Measurements from ENCODE around the gene PSMA5. TPM values are rescaled to one million over a fixed set of nuclear protein-coding genes. Genes with fewer than 3 reads are reported as not detected.

PSMA5 gene
- total and polyA plus RNA-seq, 2 of the 4 experiments (the other 2 are of a cell fraction), result 75.5 to 107 TPM

DNA sequence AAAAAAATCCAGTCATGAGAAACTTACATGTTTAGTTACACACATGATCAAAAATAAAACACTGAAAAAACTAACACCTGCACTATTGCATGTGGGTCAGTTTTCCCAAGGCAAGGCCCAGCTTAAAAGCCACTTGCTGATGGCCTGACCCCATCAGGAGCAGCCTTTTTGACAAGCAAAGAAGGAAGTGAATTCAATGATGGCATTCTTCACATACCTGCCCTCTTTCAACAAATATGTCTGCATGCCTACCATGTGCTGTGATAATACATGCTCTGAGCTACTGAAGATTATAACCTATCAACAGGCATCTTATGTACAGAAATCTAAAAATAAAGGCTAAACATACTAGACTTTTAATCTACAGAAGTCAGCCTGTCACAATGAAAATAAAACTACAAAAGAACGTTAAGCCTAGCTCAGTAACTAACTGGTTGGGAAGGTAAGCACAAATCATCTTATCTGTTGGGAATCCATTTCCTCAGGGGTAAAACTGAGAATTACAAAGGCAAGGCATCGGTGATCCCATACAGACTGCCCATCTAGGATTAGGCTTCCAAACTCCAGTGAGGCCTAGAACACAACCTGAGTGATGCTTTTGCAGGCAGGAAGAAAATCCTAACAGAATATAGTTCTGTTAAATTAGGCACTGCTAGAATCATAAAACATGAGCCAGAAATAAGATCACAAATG lies 43.0 kb downstream of the PSMA5 start:
- H3K4me3 ChIP-seq (ENCODE audit: insufficient read depth, low read depth, low read length), result no peak overlapping the region
- H3K9ac ChIP-seq (ENCODE audit: low read depth, low read length), result peak overlapping the region; percentile 25; the same call in 1 of the 2 replicates
- peaks cover 9% of the 10 kb centered on the region for H3K9me1 ChIP-seq (ENCODE audit: insufficient read depth, low read length)
- in situ Hi-C loops (cut with MboI; ENCODE audit: low sequenced_read_pairs) (no loop called here), dilution Hi-C loops (cut with HindIII; ENCODE audit: low sequenced_read_pairs, unreplicated experiment) (no loop called here), intact Hi-C loops (cut with micrococcal nuclease) (no loop called here)
- WGBS, 2 experiments (ENCODE audit: extremely low coverage in 2 of 2, insufficient read length in 1 of 2), result 60% methylated on average over 1 of the region's 2 CpGs; no CpG with 5 or more reads in 1 of the 2 experiments
- H3K4ac ChIP-seq (ENCODE audit: low read depth, low read length), result 0 out of 2 replicates have a peak overlapping the region, but pooled peaks have one; percentile 5
- BruUV-seq (replicated peaks), result no TSS peak
- H2AK9ac ChIP-seq (replicated peaks; ENCODE audit: low read depth, low read length, poor library complexity), result no peak overlapping the region
- H3K27ac ChIP-seq (ENCODE audit: insufficient read depth, low read length), result no peak overlapping the region
- H3K14ac ChIP-seq (replicated peaks; ENCODE audit: low read depth, low read length), result peak overlapping the region; percentile 34; the same call in 1 of the 2 replicates
- H3K4me1 ChIP-seq (ENCODE audit: control insufficient read depth, insufficient read depth, low read length), result peaks cover 12% of the 10 kb centered on the region; the same call in 1 of the 2 replicates
- H4K20me1 ChIP-seq (ENCODE audit: insufficient read depth, low read length), result no peaks in the 10 kb centered on the region
- peaks cover 24 to 78% of the 10 kb centered on the region in 2 experiments for H3K79me1 ChIP-seq (ENCODE audit: low read depth in 1 of 2, low read length in 2 of 2)
- H2BK5ac ChIP-seq (ENCODE audit: low read depth, low read length, poor library complexity, severe bottlenecking), result peak overlapping the region; percentile 12
- H3K4me2 ChIP-seq (ENCODE audit: low read depth, low read length), result peak overlapping the region; percentile 2; the same call in 1 of the 2 replicates
- no peak overlapping the region for H2BK20ac ChIP-seq (ENCODE audit: low read depth, low read length)
- ChIA-PET POLR2A (ENCODE audit: unreplicated experiment) (interaction anchor here (0.6 kb wide), 1 partner anchor 27 kb away, joined by 7 read pairs; no protein-coding TSS in a partner anchor), CTCF (no interaction called here)
- no peak overlapping the region for H2AFZ ChIP-seq (replicated peaks; ENCODE audit: low read length, poor library complexity)
- H3K56ac ChIP-seq (ENCODE audit: extremely low read depth, insufficient read depth, low read length), result no peak overlapping the region
- no peaks in the 10 kb centered on the region for H3K27me3 ChIP-seq (ENCODE audit: control insufficient read depth, insufficient read depth, low read length)
- peak overlapping the region; percentile 61 for H3K23ac ChIP-seq (ENCODE audit: low read depth, low read length)
- peak overlapping the region; percentile 36; the same call in 1 of the 2 replicates for H4K91ac ChIP-seq (ENCODE audit: insufficient read depth, low read depth, low read length)
- peaks cover 2% of the 10 kb centered on the region; the same call in 1 of the 2 replicates for H3K9me3 ChIP-seq (ENCODE audit: control insufficient read depth, insufficient read depth, low read length)
- no peak for DNase-seq
- H3K36me3 ChIP-seq (ENCODE audit: control insufficient read depth, insufficient read depth, low read length), result no peaks in the 10 kb centered on the region
- H2BK120ac ChIP-seq (ENCODE audit: low read depth, low read length), result peak overlapping the region; percentile 7; the same call in 1 of the 2 replicates
- H3K18ac ChIP-seq (ENCODE audit: low read depth, low read length), result peak overlapping the region; percentile 76
- peak overlapping the region; percentile 66; the same call in 1 of the 2 replicates for H4K5ac ChIP-seq (ENCODE audit: low read depth, low read length)
- H2BK15ac ChIP-seq (ENCODE audit: low read depth, low read length), result peak overlapping the region; percentile 28; the same call in 1 of the 3 replicates
- ATAC-seq (ENCODE audit: low read depth), result 0 out of 2 replicates have a peak, but pooled peaks have one; percentile 30
- no peak overlapping the region for H2AK5ac ChIP-seq (ENCODE audit: low read depth, low read length)
- peak overlapping the region; percentile 37 to 61; a peak in 2 of 4 replicates for H4K8ac ChIP-seq (ENCODE audit: low read depth in 2 of 2, low read length in 2 of 2)
- no peak for TF ChIP-seq SMC3 (IDR thresholded peaks at IDR 0.05; ENCODE audit: low read depth, low read length)
- no peak for TF ChIP-seq RFX5 (IDR thresholded peaks at IDR 0.05; ENCODE audit: low read depth, low read length)
- no peak for TF ChIP-seq MXI1 (IDR thresholded peaks at IDR 0.05; ENCODE audit: borderline replicate concordance, low read depth, low read length)
- TF ChIP-seq POLR2A (IDR thresholded peaks at IDR 0.05; ENCODE audit: low read depth, low read length), result no peak
- no peak for TF ChIP-seq CHD1 (IDR thresholded peaks at IDR 0.05; ENCODE audit: low read depth, low read length)
- TF ChIP-seq NFE2L2 (IDR thresholded peaks at IDR 0.05; ENCODE audit: low read depth, low read length), result no peak
- no peak for TF ChIP-seq BHLHE40 (IDR thresholded peaks at IDR 0.05; ENCODE audit: low read depth, low read length)
- TF ChIP-seq, protein P1, sequence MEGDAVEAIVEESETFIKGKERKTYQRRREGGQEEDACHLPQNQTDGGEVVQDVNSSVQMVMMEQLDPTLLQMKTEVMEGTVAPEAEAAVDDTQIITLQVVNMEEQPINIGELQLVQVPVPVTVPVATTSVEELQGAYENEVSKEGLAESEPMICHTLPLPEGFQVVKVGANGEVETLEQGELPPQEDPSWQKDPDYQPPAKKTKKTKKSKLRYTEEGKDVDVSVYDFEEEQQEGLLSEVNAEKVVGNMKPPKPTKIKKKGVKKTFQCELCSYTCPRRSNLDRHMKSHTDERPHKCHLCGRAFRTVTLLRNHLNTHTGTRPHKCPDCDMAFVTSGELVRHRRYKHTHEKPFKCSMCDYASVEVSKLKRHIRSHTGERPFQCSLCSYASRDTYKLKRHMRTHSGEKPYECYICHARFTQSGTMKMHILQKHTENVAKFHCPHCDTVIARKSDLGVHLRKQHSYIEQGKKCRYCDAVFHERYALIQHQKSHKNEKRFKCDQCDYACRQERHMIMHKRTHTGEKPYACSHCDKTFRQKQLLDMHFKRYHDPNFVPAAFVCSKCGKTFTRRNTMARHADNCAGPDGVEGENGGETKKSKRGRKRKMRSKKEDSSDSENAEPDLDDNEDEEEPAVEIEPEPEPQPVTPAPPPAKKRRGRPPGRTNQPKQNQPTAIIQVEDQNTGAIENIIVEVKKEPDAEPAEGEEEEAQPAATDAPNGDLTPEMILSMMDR (conservative IDR thresholded peaks at IDR 0.05; ENCODE audit: low read depth, low read length), result no peak
- TF ChIP-seq RAD21 (IDR thresholded peaks at IDR 0.05; ENCODE audit: low read length), result no peak
- no peak for TF ChIP-seq MAZ (IDR thresholded peaks at IDR 0.05; ENCODE audit: borderline replicate concordance, low read depth, low read length)
- no peak for TF ChIP-seq RCOR1 (IDR thresholded peaks at IDR 0.05; ENCODE audit: insufficient replicate concordance, low read length)
- no peak for TF ChIP-seq CEBPB (IDR thresholded peaks at IDR 0.05; ENCODE audit: low read depth, low read length)
- TF ChIP-seq, protein P2, sequence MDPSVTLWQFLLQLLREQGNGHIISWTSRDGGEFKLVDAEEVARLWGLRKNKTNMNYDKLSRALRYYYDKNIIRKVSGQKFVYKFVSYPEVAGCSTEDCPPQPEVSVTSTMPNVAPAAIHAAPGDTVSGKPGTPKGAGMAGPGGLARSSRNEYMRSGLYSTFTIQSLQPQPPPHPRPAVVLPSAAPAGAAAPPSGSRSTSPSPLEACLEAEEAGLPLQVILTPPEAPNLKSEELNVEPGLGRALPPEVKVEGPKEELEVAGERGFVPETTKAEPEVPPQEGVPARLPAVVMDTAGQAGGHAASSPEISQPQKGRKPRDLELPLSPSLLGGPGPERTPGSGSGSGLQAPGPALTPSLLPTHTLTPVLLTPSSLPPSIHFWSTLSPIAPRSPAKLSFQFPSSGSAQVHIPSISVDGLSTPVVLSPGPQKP (IDR thresholded peaks at IDR 0.05; ENCODE audit: borderline replicate concordance, low read depth, low read length), result no peak
- TF ChIP-seq MAFK (IDR thresholded peaks at IDR 0.05; ENCODE audit: low read depth, low read length), result no peak
